HG03565 (cell line): Measurements from ENCODE around the gene PTPRN2.

ENCODE experiments used
- ATAC-seq: cut with Tn5 transposase; IDR thresholded peaks from one replicate; pipeline ENCODE4 v1.9.1; 2021; ENCODE audit warnings: mild to moderate bottlenecking, moderate library complexity; ENCODE audit not compliant: unreplicated experiment

The PTPRN2 gene

GRCh38 chr7:157690058-157690832, 897.4 kb downstream of the PTPRN2 start:
- no peak for ATAC-seq

DNA sequence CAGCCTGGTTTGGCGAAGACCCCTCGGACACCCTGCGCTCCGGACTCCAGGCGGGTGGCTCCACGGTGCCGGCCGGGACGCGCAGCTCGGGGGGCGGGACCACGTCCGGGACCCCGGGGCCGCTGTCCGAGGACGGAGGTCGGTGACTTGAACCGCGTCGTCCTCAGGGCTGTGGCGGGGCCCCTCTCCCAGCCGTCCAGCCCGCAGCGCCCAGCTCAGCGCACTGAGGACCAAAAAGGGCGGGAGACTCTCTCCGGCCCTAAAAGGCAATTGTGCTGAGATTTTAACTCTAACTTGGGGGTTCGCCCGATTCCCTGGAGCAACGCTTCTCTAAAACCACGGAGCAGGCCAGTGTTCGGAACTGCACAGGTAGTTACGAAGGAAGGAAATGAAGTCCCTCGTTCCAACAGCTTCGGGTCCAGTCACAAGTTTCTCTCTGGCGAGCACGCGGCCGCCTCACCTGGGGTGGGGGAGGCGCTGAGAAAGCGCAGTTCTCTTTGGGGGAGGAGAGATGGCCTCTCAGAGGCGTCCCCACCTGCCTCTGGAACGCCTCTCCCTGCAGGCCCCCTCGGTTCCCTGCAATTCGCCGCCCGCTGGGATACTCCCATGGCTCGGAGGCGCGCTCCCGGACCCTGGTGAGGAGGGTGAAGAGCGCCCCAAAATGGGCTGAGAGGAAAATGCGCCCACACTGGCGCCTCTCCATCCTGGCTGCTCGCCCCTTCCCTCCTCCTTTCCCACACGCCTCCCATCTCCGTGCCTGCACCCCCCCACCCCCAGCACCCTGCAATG, 898.2 kb downstream of the PTPRN2 start:
- ATAC-seq: no peak

DNA sequence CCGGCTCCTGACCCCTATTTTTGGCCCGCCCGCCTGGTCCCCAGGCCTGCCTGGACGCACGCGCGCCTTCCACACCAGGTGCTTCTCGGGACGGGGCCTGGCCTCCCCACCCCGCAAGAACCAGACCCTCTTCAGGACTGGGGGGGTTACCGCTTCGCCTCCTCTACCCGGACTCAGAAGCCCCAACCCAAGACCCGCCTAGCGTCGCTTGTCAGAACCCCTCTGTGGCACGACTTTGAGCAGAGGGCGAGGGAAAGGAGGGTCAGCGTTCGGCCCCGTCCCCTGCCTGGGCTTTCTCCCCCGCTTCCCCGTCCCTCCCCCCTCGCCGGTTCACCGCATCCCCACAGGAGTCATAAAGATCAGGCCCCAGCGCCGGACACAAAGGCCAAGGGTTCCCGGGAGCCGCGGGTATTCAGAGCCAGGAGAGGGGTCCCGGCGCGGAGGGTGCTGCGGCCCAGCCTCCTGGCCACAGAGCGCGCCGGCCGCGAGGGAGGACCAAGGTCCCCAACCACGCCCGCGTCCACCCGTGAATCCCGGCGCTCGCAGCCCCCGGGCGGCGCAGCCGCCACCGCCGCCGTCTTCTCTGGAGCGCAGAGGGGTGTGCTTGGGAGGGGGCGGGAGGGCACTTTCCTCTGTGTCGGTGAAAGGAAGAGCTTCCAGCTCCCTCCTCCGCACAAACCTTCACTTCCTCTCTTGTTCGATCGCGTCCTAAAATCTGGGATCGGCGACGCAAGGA, 898.9 kb downstream of the PTPRN2 start:
- ATAC-seq: no peak

DNA sequence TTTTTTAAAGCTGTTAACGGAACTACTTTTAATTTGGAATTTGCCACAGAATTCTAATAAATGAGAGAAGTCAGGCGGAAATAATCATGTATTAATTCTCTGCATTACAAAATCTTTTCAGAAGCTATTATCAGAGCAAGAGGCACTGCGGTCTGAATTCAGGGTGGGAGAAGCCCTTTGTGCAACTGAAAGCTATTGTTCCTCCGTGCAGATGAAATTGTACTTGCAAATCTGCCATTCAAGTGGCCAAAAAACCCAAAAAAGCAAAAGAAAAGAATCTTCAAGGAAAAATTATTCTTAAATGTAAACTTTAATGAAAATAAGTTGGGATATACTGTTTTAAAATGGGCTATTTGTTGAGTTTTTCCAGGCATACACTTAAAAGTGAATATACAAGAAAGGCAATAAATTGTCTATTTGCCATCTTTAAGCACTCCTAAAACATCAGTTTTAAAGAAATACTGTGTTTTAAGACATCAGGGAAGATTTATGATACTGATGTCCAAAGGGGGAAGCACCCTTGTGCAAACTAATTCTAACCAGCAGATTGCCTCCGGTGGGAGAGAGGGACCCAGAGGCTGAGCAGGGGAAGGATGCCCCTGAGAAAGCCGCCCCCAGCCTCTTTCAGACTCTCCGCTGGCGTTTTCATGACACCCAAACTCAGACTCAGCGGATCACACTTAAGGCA, 899.6 kb downstream of the PTPRN2 start:
- ATAC-seq: no peak

DNA sequence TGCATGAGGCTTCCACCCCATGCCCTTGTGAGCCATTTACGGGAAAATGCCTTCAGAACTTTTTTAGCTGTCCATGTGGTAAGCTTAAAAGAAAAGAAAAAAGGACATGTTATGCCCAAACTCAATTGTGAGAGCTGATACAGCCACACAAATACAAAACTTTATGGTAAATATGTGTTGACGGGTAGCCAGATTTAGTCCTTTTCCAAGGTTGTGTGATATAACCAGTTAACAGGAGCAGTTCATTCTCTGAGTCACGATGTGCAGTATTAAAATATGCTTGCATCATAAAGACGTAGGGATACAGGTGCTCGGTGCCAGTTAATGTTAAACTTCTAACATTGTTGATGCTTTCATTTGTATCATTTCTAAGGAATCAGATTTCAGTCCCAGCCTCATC, 900.5 kb downstream of the PTPRN2 start:
- ATAC-seq: no peak

- no peak for ATAC-seq
These were observed 901.2 kb downstream of the PTPRN2 start for GRCh38 chr7:157686285-157686894.

- ATAC-seq: no peak
These were observed 902.0 kb downstream of the PTPRN2 start for GRCh38 chr7:157685430-157686284.

GRCh38 chr7:157684909-157685429, 902.7 kb downstream of the PTPRN2 start:
- no peak for ATAC-seq

GRCh38 chr7:157684157-157684908, 903.3 kb downstream of the PTPRN2 start:
- no peak for ATAC-seq

GRCh38 chr7:157683747-157684156, 903.9 kb downstream of the PTPRN2 start:
- no peak for ATAC-seq

- no peak for ATAC-seq
These were observed 904.5 kb downstream of the PTPRN2 start for GRCh38 chr7:157682946-157683746.

DNA sequence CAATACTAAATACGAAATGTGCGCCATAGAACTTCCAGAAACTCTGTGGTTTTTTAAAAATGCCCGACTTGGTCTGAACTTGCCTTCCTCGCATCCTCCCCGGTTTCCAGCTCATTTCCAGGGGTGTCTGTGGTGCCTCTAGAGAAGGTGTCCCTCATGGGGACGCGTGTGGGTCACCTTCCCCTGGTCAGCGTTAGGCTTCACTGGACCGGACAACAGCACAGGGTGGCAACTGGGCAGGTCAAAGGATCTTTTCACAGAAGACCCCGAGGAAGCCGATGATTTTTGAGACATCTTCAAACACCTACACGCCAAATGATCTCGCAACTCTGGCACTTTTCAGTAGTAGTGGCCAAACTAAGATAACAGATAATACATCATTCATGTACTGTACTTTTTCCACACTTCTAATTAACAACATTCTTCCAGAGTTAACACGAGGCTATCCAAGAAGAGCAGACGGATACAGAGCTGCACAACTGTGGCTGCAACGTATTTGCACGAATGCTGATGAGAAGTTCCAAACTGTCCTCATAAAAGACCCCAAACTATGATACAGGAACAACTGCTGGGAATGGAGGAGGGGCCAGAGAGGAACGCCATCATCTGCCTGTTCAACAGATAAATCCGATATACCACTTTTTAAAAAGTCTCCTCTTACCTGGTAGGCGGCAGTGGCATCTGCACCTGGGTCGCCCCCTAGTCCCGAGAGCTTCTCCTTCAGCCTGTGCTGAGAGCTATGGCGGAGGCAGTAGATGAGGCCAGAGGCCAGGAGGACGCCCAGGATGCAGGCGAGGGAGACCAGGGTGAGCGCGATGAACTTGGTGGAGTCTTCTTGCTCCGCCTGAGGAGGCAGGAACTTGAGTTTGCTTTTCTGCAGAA, 905.3 kb downstream of the PTPRN2 start:
- ATAC-seq: no peak

GRCh38 chr7:157679607-157680006, 908.0 kb downstream of the PTPRN2 start:
- ATAC-seq: no peak

DNA sequence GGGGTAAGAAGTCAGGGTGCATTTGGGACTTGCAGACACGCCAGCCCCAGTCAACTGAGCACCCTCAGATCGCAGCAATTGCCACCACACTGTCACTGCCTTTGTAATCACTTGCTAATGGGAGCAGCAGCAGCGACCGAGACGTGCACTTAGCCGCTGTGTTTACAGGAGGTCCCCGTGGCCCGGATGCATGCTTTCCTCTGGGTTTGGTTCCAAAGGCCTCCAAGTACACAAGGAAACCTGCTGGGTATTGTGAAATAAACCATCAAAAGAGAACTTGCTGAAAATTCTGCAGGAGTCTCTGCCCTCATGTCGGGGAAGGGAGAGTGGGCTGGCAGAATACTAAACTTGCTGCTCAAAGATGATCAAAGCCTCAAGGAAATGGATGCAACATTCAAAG, 909.1 kb downstream of the PTPRN2 start:
- ATAC-seq: no peak

- ATAC-seq: no peak
These were observed 911.0 kb downstream of the PTPRN2 start for GRCh38 chr7:157676456-157677255.

GRCh38 chr7:157676001-157676400, 911.6 kb downstream of the PTPRN2 start:
- ATAC-seq: no peak
